ENCODE measurements around the gene FOXP3.

Gene FOXP3

DNA sequence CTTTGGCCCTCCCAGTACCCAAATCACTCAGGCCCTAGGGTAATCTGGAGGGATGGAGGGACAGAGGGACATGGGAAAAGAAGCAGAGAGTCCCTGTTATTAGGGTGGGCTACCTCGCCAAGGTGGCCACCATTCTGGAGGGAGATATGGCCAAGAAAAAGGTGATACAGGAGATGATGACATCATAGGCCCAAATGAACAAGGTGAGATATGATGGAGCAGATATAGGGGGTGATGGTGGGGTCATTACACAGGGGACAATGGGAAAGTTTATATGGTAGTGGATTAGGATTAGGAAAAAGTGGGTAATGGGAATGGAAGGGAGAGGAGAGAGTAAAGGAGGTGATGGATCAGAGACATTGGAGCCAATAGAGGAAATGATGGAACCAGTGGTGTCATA, 51.6 kb downstream of the FOXP3 start:
- no peak for DNase-seq

- DNase-seq = no peak
Measured at GRCh38 chrX:49212209-49212608, 52.3 kb downstream of the FOXP3 start.

DNA sequence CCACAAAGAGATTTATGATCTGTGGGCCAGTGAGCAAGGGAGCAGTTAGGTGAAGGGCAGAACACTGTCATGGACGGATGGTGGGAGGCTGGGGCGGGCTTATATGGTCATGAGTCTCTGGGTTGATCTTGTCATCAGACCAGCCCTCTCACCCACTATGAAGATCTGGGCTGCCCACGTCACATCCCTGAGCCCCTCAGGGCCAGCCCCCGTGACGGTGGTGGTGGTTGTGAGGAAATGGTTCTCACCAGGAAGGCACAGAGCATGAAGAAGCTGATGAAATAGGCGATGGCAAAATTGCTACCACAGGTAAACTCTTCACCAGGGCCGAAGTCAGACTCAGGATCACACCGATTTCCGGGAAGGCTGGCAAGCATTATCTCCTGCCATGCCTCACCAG, 53.4 kb downstream of the FOXP3 start:
- DNase-seq = no peak

GRCh38 chrX:49210406-49210805, 54.1 kb downstream of the FOXP3 start:
- no peak for DNase-seq

GRCh38 chrX:49209434-49210251, 54.9 kb downstream of the FOXP3 start:
- DNase-seq = no peak

- DNase-seq = no peak
Measured at GRCh38 chrX:49208399-49208798, 56.1 kb downstream of the FOXP3 start.

GRCh38 chrX:49206543-49206942, 58.0 kb downstream of the FOXP3 start:
- no peak for DNase-seq

- DNase-seq = no peak
Measured at GRCh38 chrX:49205443-49205842, 59.1 kb downstream of the FOXP3 start.

DNA sequence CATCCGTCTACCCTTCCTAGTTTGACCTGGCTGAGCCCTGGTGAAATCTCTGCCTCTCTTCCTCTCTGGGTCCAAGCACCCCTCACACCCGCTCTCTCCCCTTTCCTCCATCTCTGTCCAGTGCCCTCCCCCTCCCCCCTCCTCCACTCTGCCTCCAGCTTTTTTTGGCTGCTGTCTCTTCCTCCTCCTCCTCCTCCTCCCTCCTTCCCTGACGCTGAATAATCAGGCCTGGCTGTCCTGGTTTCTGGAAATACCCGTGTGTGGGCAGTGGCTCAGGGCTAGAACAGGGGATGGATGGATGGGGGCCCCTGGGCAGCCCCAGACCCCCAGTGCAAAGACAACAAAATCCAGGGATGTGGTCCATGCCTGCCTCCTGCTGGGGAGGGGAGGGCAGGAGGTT, 59.8 kb downstream of the FOXP3 start:
- no peak for DNase-seq

DNA sequence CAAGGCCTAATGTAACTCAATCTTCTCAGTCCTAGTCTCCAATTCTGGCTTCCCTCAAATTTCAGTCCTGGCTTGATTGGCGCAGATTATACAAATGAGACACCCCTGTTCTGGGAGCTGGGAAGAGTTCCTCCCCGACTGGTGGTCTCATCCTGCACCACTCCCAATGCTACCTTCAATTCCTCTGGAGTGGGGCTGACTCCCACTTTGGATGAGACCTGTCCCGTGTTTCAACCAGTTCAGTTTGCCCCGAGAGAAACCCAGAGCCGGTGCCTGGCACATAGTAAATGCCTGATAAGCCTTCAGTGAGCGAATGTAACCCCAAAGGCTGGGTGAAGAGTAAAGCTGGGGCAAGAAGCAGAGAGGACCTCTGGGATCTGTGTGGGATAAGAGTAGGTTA, 60.5 kb downstream of the FOXP3 start:
- DNase-seq = no peak

- no peak for DNase-seq
Measured at GRCh38 chrX:49203536-49203935, 61.0 kb downstream of the FOXP3 start.

DNA sequence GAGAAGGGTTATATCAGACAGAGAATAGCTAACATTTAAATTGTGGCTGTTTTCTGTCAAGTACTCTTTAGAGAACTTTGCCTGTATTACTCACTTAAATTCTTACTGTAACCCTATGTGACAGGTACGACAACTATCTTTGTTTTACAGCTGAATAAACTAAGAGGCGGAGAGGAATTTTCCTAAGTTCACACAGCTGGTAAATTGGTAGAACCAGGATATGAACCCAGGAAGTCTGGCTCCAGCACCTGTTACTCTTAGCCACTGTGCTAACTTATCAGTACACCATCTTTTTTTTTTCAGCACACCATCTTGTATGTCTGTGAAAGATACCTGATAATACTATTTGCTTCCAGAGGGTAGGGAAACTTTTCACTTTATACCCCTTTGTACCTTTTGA, 62.5 kb downstream of the FOXP3 start:
- DNase-seq = no peak

Data from NCI-H1436 treated with DMSO at 0.1 percent for 48 hours (cell line).